HepG2 (cell line): ENCODE data around the gene TMEM235. TPM values are rescaled to one million over a fixed set of nuclear protein-coding genes. Genes with fewer than 3 reads are reported as not detected.
A peak's percentile ranks its signal among the peaks of the same experiment; 100 is the strongest.

ENCODE experiments used
- ARID2 ChIP-seq: sonication (generic); formaldehyde crosslinking; IDR thresholded peaks from 2 replicates; pipeline ENCODE4 v1.8.1; 2022; ENCODE audit warnings: mild to moderate bottlenecking, missing genetic modification reagents, borderline replicate concordance
- ARNT2 ChIP-seq: sonication (generic); formaldehyde crosslinking; IDR thresholded peaks from 2 replicates; pipeline ENCODE4 v1.8.0; 2022; ENCODE audit warnings: mild to moderate bottlenecking, low read depth, missing genetic modification reagents, moderate library complexity
- HHEX ChIP-seq: IDR thresholded peaks from 2 replicates; pipeline ENCODE4 v1.6.1; 2016; ENCODE audit warnings: control low read depth
- HNRNPLL ChIP-seq: fragments of 200-400 bp; formaldehyde crosslinking; IDR thresholded peaks from 2 replicates; pipeline ENCODE4 v1.6.1; 2017; ENCODE audit warnings: mild to moderate bottlenecking, low read depth, low read length; ENCODE audit not compliant: poor library complexity, severe bottlenecking
- KDM2A ChIP-seq: sonication (generic); formaldehyde crosslinking; IDR thresholded peaks from 2 replicates; pipeline ENCODE4 v1.4.0; 2020; ENCODE audit warnings: low read depth, missing genetic modification reagents, borderline replicate concordance
- KDM6A ChIP-seq: IDR thresholded peaks from 2 replicates; pipeline ENCODE4 v1.6.1; 2016; ENCODE audit warnings: low read depth
- MTF2 ChIP-seq: sonication (generic); formaldehyde crosslinking; IDR thresholded peaks from 2 replicates; pipeline ENCODE4 v1.5.0; 2020; ENCODE audit warnings: missing genetic modification reagents, borderline replicate concordance
- MYC ChIP-seq: sonication (generic); formaldehyde crosslinking; IDR thresholded peaks from 2 replicates; pipeline ENCODE4 v1.9.0; 2021; ENCODE audit warnings: missing genetic modification reagents, borderline replicate concordance
- RBM39 ChIP-seq: fragments of 200-400 bp; formaldehyde crosslinking; IDR thresholded peaks from one replicate; pipeline ENCODE4 v1.6.1; 2018; ENCODE audit warnings: antibody characterized with exemption, mild to moderate bottlenecking, low read depth, low read length; ENCODE audit not compliant: poor library complexity, severe bottlenecking
- SIX4 ChIP-seq: sonication (generic); formaldehyde crosslinking; IDR thresholded peaks from 2 replicates; pipeline ENCODE4 v1.4.0; 2020; ENCODE audit warnings: missing genetic modification reagents
- SMAD3 ChIP-seq: sonication (generic); formaldehyde crosslinking; IDR thresholded peaks from 2 replicates; pipeline ENCODE4 v1.4.0; 2020; ENCODE audit warnings: missing genetic modification reagents
- SRY ChIP-seq: sonication (generic); formaldehyde crosslinking; IDR thresholded peaks from 2 replicates; pipeline ENCODE4 v1.8.0; 2022; ENCODE audit warnings: mild to moderate bottlenecking, missing genetic modification reagents
- TEAD3 ChIP-seq: optimal IDR thresholded peaks from 2 replicates; pipeline ENCODE3; 2016; ENCODE audit warnings: borderline replicate concordance
- ZMAT3 ChIP-seq: sonication (generic); formaldehyde crosslinking; conservative IDR thresholded peaks from 2 replicates; pipeline ENCODE4 v1.7.0; 2021; ENCODE audit warnings: missing genetic modification reagents
- ZNF224 ChIP-seq: sonication (generic); formaldehyde crosslinking; IDR thresholded peaks from 2 replicates; pipeline ENCODE4 v1.5.0; 2020; ENCODE audit warnings: mild to moderate bottlenecking, missing genetic modification reagents
- ZSCAN29 ChIP-seq: sonication (generic); formaldehyde crosslinking; conservative IDR thresholded peaks from 2 replicates; pipeline ENCODE4 v1.4.0; 2020; ENCODE audit warnings: mild to moderate bottlenecking, missing genetic modification reagents
- polyA plus RNA-seq, 8 experiments: library from polyadenylated mRNA; depleted of rRNA in 3 of 8; stranded (reverse) in 7 of 8; unstranded in 1 of 8; fragments of >200 nt; fragmentation: Illumina TruSeq in 4 of 8; extraction: Trizol in 4 of 8; gene quantifications; 2 replicates each; pipeline versions ENCODE4 v1.2.1 to v1.2.3, GENCODE V29; 2011 to 2016; ENCODE audit warnings: low read depth in 4 of 8, missing spikeins in 1 of 8, mixed read lengths in 1 of 8; ENCODE audit not compliant: insufficient read depth in 1 of 8
- total RNA-seq, 5 experiments: library from RNA; depleted of rRNA; stranded (reverse); fragments of >200 nt; fragmentation: Illumina TruSeq; extraction: Trizol; gene quantifications; 2 replicates each; pipeline ENCODE4 v1.2.3, GENCODE V29; 2016; ENCODE audit warnings: low read depth in 1 of 5
- TF ChIP-seq, protein P1 (sequence below): IDR thresholded peaks from 2 replicates; pipeline ENCODE4 v1.6.1; 2016; ENCODE audit warnings: low read depth, missing genetic modification reagents, missing compliant biosample characterization
- TF ChIP-seq, protein P2 (sequence below): sonication (generic); formaldehyde crosslinking; IDR thresholded peaks from 2 replicates; pipeline ENCODE4 v1.5.0; 2020; ENCODE audit warnings: mild to moderate bottlenecking, missing genetic modification reagents, borderline replicate concordance
- TF ChIP-seq, protein P3 (sequence below): sonication (generic); formaldehyde crosslinking; IDR thresholded peaks from 2 replicates; pipeline ENCODE4 v1.8.0; 2022; ENCODE audit warnings: mild to moderate bottlenecking, missing genetic modification reagents, moderate library complexity

The TMEM235 gene
- total and polyA plus RNA-seq, 2 of the 13 experiments (the other 11 are each of a cell fraction or from before 2014, with no cell fraction given) = not detected

DNA sequence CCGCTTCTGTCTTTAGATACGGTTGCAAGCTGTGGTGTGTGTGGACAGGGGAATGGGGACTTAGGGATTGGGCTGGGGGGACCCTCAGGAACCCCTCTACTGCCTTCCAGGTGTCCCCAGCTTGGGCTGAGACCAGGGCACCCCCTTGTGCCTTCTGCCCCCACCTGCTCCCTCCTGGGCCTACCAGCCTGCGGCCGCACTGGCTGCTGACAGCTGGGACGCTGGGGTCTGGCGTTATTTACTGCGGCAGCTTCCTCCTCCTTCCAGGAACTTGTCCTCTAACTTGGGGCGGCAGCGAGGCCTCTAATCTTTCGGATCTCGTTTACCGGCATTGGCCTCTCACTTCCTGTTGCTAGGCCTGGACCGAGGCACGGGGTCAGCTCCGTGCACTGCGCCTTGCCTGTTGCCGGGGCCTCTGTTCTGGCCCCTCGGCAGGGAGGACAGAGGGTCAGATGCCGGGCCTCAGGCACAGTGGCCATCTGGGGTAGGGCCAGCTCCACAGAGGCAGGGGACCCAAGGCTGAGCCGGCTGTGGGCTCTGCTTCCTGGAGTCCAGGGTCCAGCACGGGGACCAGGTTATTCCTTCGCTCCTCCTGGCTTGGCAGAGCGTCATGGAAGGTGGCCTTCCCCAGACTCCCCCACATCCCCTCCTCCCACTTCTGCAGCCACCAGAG, 31.8 kb downstream of the TMEM235 start (continued):
- TF ChIP-seq, protein P1, sequence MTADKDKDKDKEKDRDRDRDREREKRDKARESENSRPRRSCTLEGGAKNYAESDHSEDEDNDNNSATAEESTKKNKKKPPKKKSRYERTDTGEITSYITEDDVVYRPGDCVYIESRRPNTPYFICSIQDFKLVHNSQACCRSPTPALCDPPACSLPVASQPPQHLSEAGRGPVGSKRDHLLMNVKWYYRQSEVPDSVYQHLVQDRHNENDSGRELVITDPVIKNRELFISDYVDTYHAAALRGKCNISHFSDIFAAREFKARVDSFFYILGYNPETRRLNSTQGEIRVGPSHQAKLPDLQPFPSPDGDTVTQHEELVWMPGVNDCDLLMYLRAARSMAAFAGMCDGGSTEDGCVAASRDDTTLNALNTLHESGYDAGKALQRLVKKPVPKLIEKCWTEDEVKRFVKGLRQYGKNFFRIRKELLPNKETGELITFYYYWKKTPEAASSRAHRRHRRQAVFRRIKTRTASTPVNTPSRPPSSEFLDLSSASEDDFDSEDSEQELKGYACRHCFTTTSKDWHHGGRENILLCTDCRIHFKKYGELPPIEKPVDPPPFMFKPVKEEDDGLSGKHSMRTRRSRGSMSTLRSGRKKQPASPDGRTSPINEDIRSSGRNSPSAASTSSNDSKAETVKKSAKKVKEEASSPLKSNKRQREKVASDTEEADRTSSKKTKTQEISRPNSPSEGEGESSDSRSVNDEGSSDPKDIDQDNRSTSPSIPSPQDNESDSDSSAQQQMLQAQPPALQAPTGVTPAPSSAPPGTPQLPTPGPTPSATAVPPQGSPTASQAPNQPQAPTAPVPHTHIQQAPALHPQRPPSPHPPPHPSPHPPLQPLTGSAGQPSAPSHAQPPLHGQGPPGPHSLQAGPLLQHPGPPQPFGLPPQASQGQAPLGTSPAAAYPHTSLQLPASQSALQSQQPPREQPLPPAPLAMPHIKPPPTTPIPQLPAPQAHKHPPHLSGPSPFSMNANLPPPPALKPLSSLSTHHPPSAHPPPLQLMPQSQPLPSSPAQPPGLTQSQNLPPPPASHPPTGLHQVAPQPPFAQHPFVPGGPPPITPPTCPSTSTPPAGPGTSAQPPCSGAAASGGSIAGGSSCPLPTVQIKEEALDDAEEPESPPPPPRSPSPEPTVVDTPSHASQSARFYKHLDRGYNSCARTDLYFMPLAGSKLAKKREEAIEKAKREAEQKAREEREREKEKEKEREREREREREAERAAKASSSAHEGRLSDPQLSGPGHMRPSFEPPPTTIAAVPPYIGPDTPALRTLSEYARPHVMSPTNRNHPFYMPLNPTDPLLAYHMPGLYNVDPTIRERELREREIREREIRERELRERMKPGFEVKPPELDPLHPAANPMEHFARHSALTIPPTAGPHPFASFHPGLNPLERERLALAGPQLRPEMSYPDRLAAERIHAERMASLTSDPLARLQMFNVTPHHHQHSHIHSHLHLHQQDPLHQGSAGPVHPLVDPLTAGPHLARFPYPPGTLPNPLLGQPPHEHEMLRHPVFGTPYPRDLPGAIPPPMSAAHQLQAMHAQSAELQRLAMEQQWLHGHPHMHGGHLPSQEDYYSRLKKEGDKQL = no peak
- peak; percentile 53; the same call in 1 of the 2 replicates for TF ChIP-seq ZNF224 (CRISPR knock-in tag)
- TF ChIP-seq SIX4 = no peak
- TF ChIP-seq ARID2 = peak; percentile 78; the same call in 1 of the 2 replicates
- peak; percentile 74 for TF ChIP-seq KDM6A (CRISPR knock-in tag)
- TF ChIP-seq, protein P2, sequence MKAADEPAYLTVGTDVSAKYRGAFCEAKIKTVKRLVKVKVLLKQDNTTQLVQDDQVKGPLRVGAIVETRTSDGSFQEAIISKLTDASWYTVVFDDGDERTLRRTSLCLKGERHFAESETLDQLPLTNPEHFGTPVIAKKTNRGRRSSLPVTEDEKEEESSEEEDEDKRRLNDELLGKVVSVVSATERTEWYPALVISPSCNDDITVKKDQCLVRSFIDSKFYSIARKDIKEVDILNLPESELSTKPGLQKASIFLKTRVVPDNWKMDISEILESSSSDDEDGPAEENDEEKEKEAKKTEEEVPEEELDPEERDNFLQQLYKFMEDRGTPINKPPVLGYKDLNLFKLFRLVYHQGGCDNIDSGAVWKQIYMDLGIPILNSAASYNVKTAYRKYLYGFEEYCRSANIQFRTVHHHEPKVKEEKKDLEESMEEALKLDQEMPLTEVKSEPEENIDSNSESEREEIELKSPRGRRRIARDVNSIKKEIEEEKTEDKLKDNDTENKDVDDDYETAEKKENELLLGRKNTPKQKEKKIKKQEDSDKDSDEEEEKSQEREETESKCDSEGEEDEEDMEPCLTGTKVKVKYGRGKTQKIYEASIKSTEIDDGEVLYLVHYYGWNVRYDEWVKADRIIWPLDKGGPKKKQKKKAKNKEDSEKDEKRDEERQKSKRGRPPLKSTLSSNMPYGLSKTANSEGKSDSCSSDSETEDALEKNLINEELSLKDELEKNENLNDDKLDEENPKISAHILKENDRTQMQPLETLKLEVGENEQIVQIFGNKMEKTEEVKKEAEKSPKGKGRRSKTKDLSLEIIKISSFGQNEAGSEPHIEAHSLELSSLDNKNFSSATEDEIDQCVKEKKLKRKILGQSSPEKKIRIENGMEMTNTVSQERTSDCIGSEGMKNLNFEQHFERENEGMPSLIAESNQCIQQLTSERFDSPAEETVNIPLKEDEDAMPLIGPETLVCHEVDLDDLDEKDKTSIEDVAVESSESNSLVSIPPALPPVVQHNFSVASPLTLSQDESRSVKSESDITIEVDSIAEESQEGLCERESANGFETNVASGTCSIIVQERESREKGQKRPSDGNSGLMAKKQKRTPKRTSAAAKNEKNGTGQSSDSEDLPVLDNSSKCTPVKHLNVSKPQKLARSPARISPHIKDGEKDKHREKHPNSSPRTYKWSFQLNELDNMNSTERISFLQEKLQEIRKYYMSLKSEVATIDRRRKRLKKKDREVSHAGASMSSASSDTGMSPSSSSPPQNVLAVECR = peak; percentile 62; the same call in 1 of the 2 replicates
- peak; percentile 58 for TF ChIP-seq TEAD3 (CRISPR knock-in tag)
- no peak; the same call in 1 of the 2 replicates for TF ChIP-seq ZSCAN29 (CRISPR knock-in tag)
- TF ChIP-seq ZMAT3 (CRISPR knock-in tag) = 0 out of 2 replicates have a peak, but pooled peaks have one; percentile 75
- TF ChIP-seq ARNT2 = peak; percentile 54; the same call in 1 of the 2 replicates
- no peak for TF ChIP-seq SRY (CRISPR knock-in tag)
- no peak for TF ChIP-seq HNRNPLL
- TF ChIP-seq MYC = no peak; the same call in 1 of the 2 replicates
- 0 out of 2 replicates have a peak, but pooled peaks have one; percentile 63 for TF ChIP-seq MTF2 (CRISPR knock-in tag)
- TF ChIP-seq HHEX (CRISPR knock-in tag) = no peak; the same call in 1 of the 2 replicates
- TF ChIP-seq SMAD3 (CRISPR knock-in tag) = 0 out of 2 replicates have a peak, but pooled peaks have one; percentile 37
- TF ChIP-seq KDM2A (CRISPR knock-in tag) = 0 out of 2 replicates have a peak, but pooled peaks have one; percentile 65
- no peak for TF ChIP-seq RBM39
- TF ChIP-seq, protein P3, sequence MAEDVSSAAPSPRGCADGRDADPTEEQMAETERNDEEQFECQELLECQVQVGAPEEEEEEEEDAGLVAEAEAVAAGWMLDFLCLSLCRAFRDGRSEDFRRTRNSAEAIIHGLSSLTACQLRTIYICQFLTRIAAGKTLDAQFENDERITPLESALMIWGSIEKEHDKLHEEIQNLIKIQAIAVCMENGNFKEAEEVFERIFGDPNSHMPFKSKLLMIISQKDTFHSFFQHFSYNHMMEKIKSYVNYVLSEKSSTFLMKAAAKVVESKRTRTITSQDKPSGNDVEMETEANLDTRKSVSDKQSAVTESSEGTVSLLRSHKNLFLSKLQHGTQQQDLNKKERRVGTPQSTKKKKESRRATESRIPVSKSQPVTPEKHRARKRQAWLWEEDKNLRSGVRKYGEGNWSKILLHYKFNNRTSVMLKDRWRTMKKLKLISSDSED (CRISPR knock-in tag) = no peak
